HFF-Myc (cell line): Measurements from ENCODE around the gene ADORA2B.

ENCODE experiments used
- DNase-seq: peaks from one replicate; pipeline ENCODE4 v3.0.0-alpha.2; 2011; ENCODE audit warnings: low read depth; ENCODE audit errors: extremely low read depth
- H3K4me3 ChIP-seq: replicated peaks from 2 replicates; pipeline ENCODE4 v1.5.1; 2011; ENCODE audit warnings: low read depth, mild to moderate bottlenecking, control low read depth, low read length
- TF ChIP-seq, protein P1 (sequence below): IDR thresholded peaks from 2 replicates; pipeline ENCODE4 v1.5.1; 2012; ENCODE audit warnings: mild to moderate bottlenecking, low read depth, low read length, control low read depth; ENCODE audit errors: missing control alignments

ADORA2B gene

DNA sequence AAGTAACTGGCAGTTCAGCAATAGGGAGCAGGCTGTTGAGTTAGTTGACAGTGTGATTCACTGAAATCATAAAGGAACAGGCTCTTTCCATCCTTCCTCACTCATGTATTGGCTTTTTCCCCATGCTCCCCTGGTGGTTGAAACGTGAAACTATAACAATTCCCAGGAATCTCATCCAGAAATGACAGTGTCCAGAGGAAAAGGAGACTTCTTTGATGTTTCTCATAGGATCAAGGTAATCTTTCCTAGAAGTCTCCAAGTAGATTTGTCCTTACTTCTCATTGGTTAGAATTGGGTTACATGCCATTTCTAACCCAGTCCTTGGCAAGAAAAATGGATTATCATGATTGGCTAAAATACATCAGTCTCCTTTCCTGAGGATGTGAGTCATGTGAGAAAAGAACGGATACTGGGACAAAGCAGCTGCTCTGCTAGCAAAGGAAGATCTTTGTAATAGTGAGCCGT, 69.0 kb downstream of the ADORA2B start:
- TF ChIP-seq, protein P1, sequence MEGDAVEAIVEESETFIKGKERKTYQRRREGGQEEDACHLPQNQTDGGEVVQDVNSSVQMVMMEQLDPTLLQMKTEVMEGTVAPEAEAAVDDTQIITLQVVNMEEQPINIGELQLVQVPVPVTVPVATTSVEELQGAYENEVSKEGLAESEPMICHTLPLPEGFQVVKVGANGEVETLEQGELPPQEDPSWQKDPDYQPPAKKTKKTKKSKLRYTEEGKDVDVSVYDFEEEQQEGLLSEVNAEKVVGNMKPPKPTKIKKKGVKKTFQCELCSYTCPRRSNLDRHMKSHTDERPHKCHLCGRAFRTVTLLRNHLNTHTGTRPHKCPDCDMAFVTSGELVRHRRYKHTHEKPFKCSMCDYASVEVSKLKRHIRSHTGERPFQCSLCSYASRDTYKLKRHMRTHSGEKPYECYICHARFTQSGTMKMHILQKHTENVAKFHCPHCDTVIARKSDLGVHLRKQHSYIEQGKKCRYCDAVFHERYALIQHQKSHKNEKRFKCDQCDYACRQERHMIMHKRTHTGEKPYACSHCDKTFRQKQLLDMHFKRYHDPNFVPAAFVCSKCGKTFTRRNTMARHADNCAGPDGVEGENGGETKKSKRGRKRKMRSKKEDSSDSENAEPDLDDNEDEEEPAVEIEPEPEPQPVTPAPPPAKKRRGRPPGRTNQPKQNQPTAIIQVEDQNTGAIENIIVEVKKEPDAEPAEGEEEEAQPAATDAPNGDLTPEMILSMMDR, result peak; percentile 62
- H3K4me3 ChIP-seq, result no peak overlapping the region
- DNase-seq, result peak; percentile 65

DNA sequence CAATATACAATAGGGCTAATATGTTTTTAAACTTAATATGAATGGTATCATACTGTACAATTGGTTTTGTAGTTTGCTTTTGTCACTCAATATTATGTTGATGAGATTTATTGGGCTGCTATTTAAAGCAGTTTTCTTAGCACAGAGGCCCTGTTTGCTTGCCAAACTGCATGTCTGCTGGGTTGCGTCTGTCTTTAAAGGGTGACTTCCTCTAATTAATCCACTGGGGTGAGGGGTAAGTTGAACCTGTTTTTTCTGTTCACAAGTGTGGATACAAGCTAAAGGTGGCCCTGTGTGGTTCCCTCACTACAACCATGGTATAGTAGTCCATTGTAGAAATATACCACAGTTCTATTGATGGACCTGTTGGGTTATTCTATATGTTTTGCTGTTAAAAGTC, 74.4 kb downstream of the ADORA2B start:
- H3K4me3 ChIP-seq, result no peak overlapping the region
- no peak for DNase-seq
- TF ChIP-seq, protein P1, result no peak

DNA sequence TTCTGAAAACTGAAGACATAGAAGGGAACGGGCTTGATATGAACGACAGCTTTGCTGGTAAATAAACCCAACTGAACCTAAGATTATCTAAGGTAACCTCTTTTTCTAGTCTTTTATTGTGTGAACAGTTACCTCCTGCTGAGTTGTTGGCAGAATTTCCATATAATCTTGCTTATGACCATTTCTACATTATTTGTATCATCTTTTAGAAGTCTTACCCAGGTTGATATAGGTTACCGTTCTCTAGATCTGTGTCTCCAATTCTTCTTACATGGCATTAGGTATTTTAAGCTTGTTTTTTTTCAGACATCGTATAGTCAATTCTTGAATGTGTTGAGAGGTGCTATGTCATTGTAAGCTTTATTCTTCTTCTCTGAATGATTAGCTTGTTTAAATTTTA, 79.0 kb downstream of the ADORA2B start:
- no peak for DNase-seq
- H3K4me3 ChIP-seq, result no peak overlapping the region
- TF ChIP-seq, protein P1, result no peak

- H3K4me3 ChIP-seq, result no peak overlapping the region
- DNase-seq, result no peak
- TF ChIP-seq, protein P1, result no peak
Observed at GRCh38 chr17:16025202-16025601, 80.3 kb downstream of the ADORA2B start.
